Naive B cell (primary cell): ENCODE data around the gene ZNF211. TPM values are rescaled to one million over a fixed set of nuclear protein-coding genes. Genes with fewer than 3 reads are reported as not detected.

Source experiments
- polyA plus RNA-seq, 6 donors: library from polyadenylated mRNA; unstranded; fragments of 300-500 nt; fragmentation: Illumina TruSeq; gene quantifications; one replicate each; pipeline ENCODE4 v1.2.3, GENCODE V29; 2021; ENCODE audit warnings: low read depth in 6 of 6

The ZNF211 gene
- polyA plus RNA-seq, 6 donors from 2014 or later, result 17.0 to 27.4 (median 20.9) TPM; not detected in 1

Other genes with a start within 250 kb of the ZNF211 start
- 10 to 100 TPM; 17.4 to 28.4 (median 23.3) TPM for gene ZNF548, start 243.3 kb upstream of the ZNF211 start, polyA plus RNA-seq
- 10 to 100 TPM in 3 of 6 donors, 1 to 10 TPM in 3; 6.1 to 13.0 (median 9.6) TPM for gene ZNF17, start 222.0 kb upstream of the ZNF211 start, polyA plus RNA-seq
- gene ZNF749, start 197.8 kb upstream of the ZNF211 start, polyA plus RNA-seq, result 10 to 100 TPM in 4 of 6 donors, 1 to 10 TPM in 2; 3.7 to 23.2 (median 14.4) TPM
- gene VN1R1, start 176.0 kb upstream of the ZNF211 start, polyA plus RNA-seq, result 1 to 10 TPM in 2 of 6 donors, under 1 TPM in 4; 0.39 to 1.4 (median 0.88) TPM
- 1 to 10 TPM; 4.3 to 9.7 (median 6.8) TPM for gene ZNF772, start 155.6 kb upstream of the ZNF211 start, polyA plus RNA-seq
- gene ZNF419, start 145.4 kb upstream of the ZNF211 start, polyA plus RNA-seq, result 10 to 100 TPM in 4 of 6 donors, 1 to 10 TPM in 2; 7.0 to 15.7 (median 12.1) TPM
- 10 to 100 TPM; 10.1 to 25.5 (median 13.1) TPM for gene ZNF773, start 133.2 kb upstream of the ZNF211 start, polyA plus RNA-seq
- gene ZNF549, start 105.8 kb upstream of the ZNF211 start, polyA plus RNA-seq, result 10 to 100 TPM in 3 of 6 donors, 1 to 10 TPM in 3; 3.3 to 14.2 (median 9.5) TPM
- gene ZNF550, start 73.3 kb upstream of the ZNF211 start, polyA plus RNA-seq, result 10 to 100 TPM in 3 of 6 donors, 1 to 10 TPM in 3; 3.8 to 19.8 (median 9.4) TPM
- 1 to 10 TPM; 3.4 to 9.7 (median 7.7) TPM for gene ZNF416, start 54.3 kb upstream of the ZNF211 start, polyA plus RNA-seq
- gene ZIK1, start 49.0 kb upstream of the ZNF211 start, polyA plus RNA-seq, result 10 to 100 TPM; 14.2 to 22.7 (median 17.8) TPM
- gene ZNF530, start 33.3 kb upstream of the ZNF211 start, polyA plus RNA-seq, result 10 to 100 TPM in 2 of 6 donors, 1 to 10 TPM in 4; 4.1 to 14.7 (median 7.2) TPM
- 10 to 100 TPM; 17.2 to 32.7 (median 20.6) TPM for gene ZNF134, start 18.9 kb upstream of the ZNF211 start, polyA plus RNA-seq
- not detected for gene ZSCAN4, start 35.8 kb downstream of the ZNF211 start, polyA plus RNA-seq
- gene ZNF551, start 48.8 kb downstream of the ZNF211 start, polyA plus RNA-seq, result 10 to 100 TPM in 3 of 6 donors, 1 to 10 TPM in 2, under 1 TPM in 1; 0.91 to 14.1 (median 9.8) TPM
- gene ZNF154, start 76.0 kb downstream of the ZNF211 start, polyA plus RNA-seq, result 10 to 100 TPM in 2 of 6 donors, 1 to 10 TPM in 4; 4.3 to 12.9 (median 6.0) TPM
- 10 to 100 TPM; 25.2 to 41.6 (median 30.4) TPM for gene ZNF671, start 94.5 kb downstream of the ZNF211 start, polyA plus RNA-seq
- gene ZNF776, start 113.6 kb downstream of the ZNF211 start, polyA plus RNA-seq, result 10 to 100 TPM; 11.9 to 18.4 (median 15.1) TPM
- 10 to 100 TPM; 17.1 to 29.8 (median 24.1) TPM for gene ZNF586, start 136.5 kb downstream of the ZNF211 start, polyA plus RNA-seq
- gene ZNF552, start 181.7 kb downstream of the ZNF211 start, polyA plus RNA-seq, result 10 to 100 TPM in 2 of 6 donors, 1 to 10 TPM in 4; 4.1 to 15.2 (median 6.3) TPM
- gene ZNF587B, start 197.1 kb downstream of the ZNF211 start, polyA plus RNA-seq, result 1 to 10 TPM in 5 of 6 donors, not detected in 1; 1.3 to 3.0 (median 1.5) TPM
- 10 to 100 TPM in 1 of 6 donors, 1 to 10 TPM in 5; 4.5 to 11.1 (median 6.8) TPM for gene ZNF587, start 216.7 kb downstream of the ZNF211 start, polyA plus RNA-seq